GM06990 (cell line): ENCODE results near the gene ACSM6.

Source experiments
- DNase-seq: peaks from one replicate; pipeline ENCODE4 v3.0.0-alpha.2; 2011; ENCODE audit not compliant: insufficient read length; ENCODE audit errors: extremely low read depth
- H3K27me3 ChIP-seq: replicated peaks from 2 replicates; pipeline ENCODE4 v1.6.0; 2011; ENCODE audit warnings: low read length; ENCODE audit not compliant: control insufficient read depth, insufficient read depth
- H3K36me3 ChIP-seq: 2 replicates; pipeline ENCODE4 v1.5.1; 2011; ENCODE audit warnings: low read length; ENCODE audit not compliant: control insufficient read depth, insufficient read depth
- H3K4me3 ChIP-seq: replicated peaks from 2 replicates; pipeline ENCODE4 v1.5.1; 2011; ENCODE audit warnings: low read depth, mild to moderate bottlenecking, control low read depth, low read length
- CTCF ChIP-seq: IDR thresholded peaks from 2 replicates; pipeline ENCODE4 v1.5.1; 2011; ENCODE audit warnings: low read length, control low read depth, mild to moderate bottlenecking, inconsistent platforms; ENCODE audit not compliant: insufficient read depth, poor library complexity, severe bottlenecking

The ACSM6 gene

GRCh38 chr10:95248989-95249388 is 55.0 kb downstream of the ACSM6 start:
- DNase-seq = no peak
- H3K4me3 ChIP-seq = no peak overlapping the region
- H3K27me3 ChIP-seq = no peaks in the 10 kb centered on the region
- TF ChIP-seq CTCF = no peak
- peaks cover 29% of the 10 kb centered on the region for H3K36me3 ChIP-seq

DNA sequence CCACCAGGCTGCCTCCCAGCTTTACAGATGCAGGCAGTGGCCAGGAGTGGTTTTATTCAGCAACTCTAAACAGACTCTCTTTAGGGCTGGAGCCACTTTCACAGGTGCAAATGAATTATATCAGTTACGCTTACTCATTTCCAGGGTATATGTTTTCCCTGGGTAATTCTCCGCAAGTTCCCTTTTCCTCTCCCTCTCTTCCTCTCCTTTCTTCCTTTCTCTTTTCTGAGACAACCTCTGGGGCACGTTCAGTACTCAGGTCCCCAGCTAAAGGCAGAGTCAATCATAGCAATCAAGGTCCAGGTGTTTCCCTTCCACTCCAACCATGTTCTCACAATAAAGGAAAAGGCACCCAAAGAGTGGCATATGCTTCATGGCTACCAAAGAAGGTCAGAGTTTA is 55.4 kb downstream of the ACSM6 start:
- Histone ChIP-seq H3K27me3 (no peaks in the 10 kb centered on the region), H3K36me3 (peaks cover 24% of the 10 kb centered on the region), H3K4me3 (no peak overlapping the region)
- no peak for TF ChIP-seq CTCF
- DNase-seq = no peak

- no peak overlapping the region for H3K4me3 ChIP-seq
- TF ChIP-seq CTCF = no peak
- peaks cover 23% of the 10 kb centered on the region for H3K36me3 ChIP-seq
- H3K27me3 ChIP-seq = no peaks in the 10 kb centered on the region
- DNase-seq = no peak
These were observed 56.8 kb downstream of the ACSM6 start for GRCh38 chr10:95250856-95251255.

- Histone ChIP-seq H3K27me3 (no peaks in the 10 kb centered on the region), H3K36me3 (peaks cover 23% of the 10 kb centered on the region), H3K4me3 (no peak overlapping the region)
- no peak for DNase-seq
- TF ChIP-seq CTCF = no peak
These were observed 59.0 kb downstream of the ACSM6 start for GRCh38 chr10:95253007-95253406.

- H3K27me3 ChIP-seq = no peaks in the 10 kb centered on the region
- H3K36me3 ChIP-seq = peaks cover 22% of the 10 kb centered on the region
- no peak overlapping the region for H3K4me3 ChIP-seq
- no peak for TF ChIP-seq CTCF
- no peak for DNase-seq
These were observed 59.6 kb downstream of the ACSM6 start for GRCh38 chr10:95253686-95254085.

DNA sequence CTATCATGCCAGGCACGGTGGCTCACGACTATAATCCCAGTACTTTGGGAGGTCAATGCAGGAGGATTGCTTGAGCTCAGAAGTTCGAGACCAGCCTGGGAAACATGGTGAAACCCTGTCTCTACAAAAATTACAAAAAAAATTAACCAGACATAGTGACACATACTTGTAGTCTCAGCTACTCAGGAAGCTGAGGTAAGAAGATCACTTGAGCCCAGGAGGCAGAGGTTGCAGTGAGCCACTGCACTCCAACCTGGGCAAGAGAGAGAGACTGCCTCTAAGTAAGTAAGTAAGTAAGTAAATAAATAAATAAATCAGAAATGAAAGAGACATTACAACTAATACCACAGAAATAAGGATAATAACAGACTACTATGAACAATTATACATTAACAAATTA is 60.6 kb downstream of the ACSM6 start:
- TF ChIP-seq CTCF = no peak
- no peak for DNase-seq
- Histone ChIP-seq H3K36me3 (peaks cover 17% of the 10 kb centered on the region), H3K4me3 (no peak overlapping the region), H3K27me3 (no peaks in the 10 kb centered on the region)
